Gastroesophageal sphincter (tissue), 4 donors: ENCODE data around the gene GATAD2A. TPM values are rescaled to one million over a fixed set of nuclear protein-coding genes. Genes with fewer than 3 reads are reported as not detected.

Experiments
- ATAC-seq: fragments of 150-250 bp; one replicate; pipeline ENCODE4 v1.9.1; 2016; ENCODE audit warnings: mild to moderate bottlenecking, moderate library complexity
- H3K27ac ChIP-seq, 4 donors: fragments of 200-600 bp; sonication (generic) in 3 of 4; 1 replicate in 3 of 4; 2 replicates in 1 of 4; pipeline ENCODE4 v1.5.1; 2016 to 2019
- H3K27me3 ChIP-seq: fragments of 200-600 bp; sonication (generic); one replicate; pipeline ENCODE4 v1.5.1; 2019
- H3K36me3 ChIP-seq, 2 donors: fragments of 200-600 bp; sonication (generic); one replicate each; pipeline ENCODE4 v1.5.1; 2019; ENCODE audit warnings: control low read depth in 1 of 2
- H3K4me1 ChIP-seq, 3 donors: fragments of 200-600 bp; sonication (generic); 1 replicate in 2 of 3; 2 replicates in 1 of 3; pipeline ENCODE4 v1.5.1; 2016 to 2019; ENCODE audit warnings: control low read depth in 2 of 3
- H3K4me3 ChIP-seq, 2 donors: fragments of 200-600 bp; sonication (generic); one replicate each; pipeline ENCODE4 v1.5.1; 2019; ENCODE audit warnings: mild to moderate bottlenecking in 1 of 2, moderate library complexity in 1 of 2
- H3K9me3 ChIP-seq, 3 donors: fragments of 200-600 bp; sonication (generic); one replicate each; pipeline ENCODE4 v1.5.1; 2017 to 2019; ENCODE audit warnings: control low read depth in 2 of 3
- CTCF ChIP-seq, 4 experiments: fragments of 200-600 bp in 2 of 4; fragments of 450-650 bp in 2 of 4; sonication (generic) in 1 of 4; IDR thresholded peaks; one replicate each; pipeline ENCODE4 v1.5.1; 2017 to 2019; ENCODE audit warnings: antibody characterized with exemption in 4 of 4, mild to moderate bottlenecking in 2 of 4, moderate library complexity in 2 of 4
- EP300 ChIP-seq: sonication (generic); formaldehyde crosslinking; IDR thresholded peaks from one replicate; pipeline ENCODE4 v1.6.1; 2017; ENCODE audit warnings: antibody characterized with exemption, mild to moderate bottlenecking
- POLR2A ChIP-seq, 2 donors: fragments of 450-650 bp; IDR thresholded peaks; one replicate each; pipeline ENCODE4 v1.6.1; 2017; ENCODE audit warnings: antibody characterized with exemption in 2 of 2, mild to moderate bottlenecking in 2 of 2, moderate library complexity in 1 of 2
- POLR2AphosphoS5 ChIP-seq: sonication (generic); formaldehyde crosslinking; IDR thresholded peaks from one replicate; pipeline ENCODE4 v1.6.1; 2017; ENCODE audit warnings: antibody characterized with exemption
- WGBS, 2 donors: methylation state at CpG; one replicate each; pipeline ENCODE4 v1.1.5; 2018; ENCODE audit warnings: low coverage in 1 of 2; 5-methylcytosine and 5-hydroxymethylcytosine counted together
- total RNA-seq, 4 donors: library from RNA; depleted of rRNA; stranded (reverse); fragments of >200 nt; gene quantifications; one replicate each; pipeline ENCODE4 v1.1.0, GENCODE V29; 2016

Gene GATAD2A
- total RNA-seq, 4 donors from 2014 or later, result 30.9 to 69.0 (median 36.6) TPM

- H3K4me1 ChIP-seq, result peaks cover 0 to 53% (median 16%) of the 10 kb centered on the region in 3 donors
- ATAC-seq, result no peak
- TF ChIP-seq EP300 (no peak), CTCF (IDR thresholded peaks at IDR 0.05) (no peak), POLR2A (IDR thresholded peaks at IDR 0.05) (no peak), POLR2AphosphoS5 (no peak)
- H3K36me3 ChIP-seq, result no peaks in the 10 kb centered on the region
- no peaks in the 10 kb centered on the region for H3K27me3 ChIP-seq
- H3K27ac ChIP-seq, result no peak overlapping the region
- WGBS, 2 donors, result 50 to 85% methylated on average over 5 of the region's 15 CpGs
- H3K9me3 ChIP-seq, result no peaks in the 10 kb centered on the region
- H3K4me3 ChIP-seq, result no peak overlapping the region
These were observed 5.4 kb downstream of the GATAD2A start for GRCh38 chr19:19410553-19411550.

GRCh38 chr19:19416280-19416679 is 10.8 kb downstream of the GATAD2A start:
- no peak overlapping the region for H3K27ac ChIP-seq
- no peaks in the 10 kb centered on the region for H3K36me3 ChIP-seq
- TF ChIP-seq EP300 (no peak), CTCF (IDR thresholded peaks at IDR 0.05) (no peak), POLR2A (IDR thresholded peaks at IDR 0.05) (no peak), POLR2AphosphoS5 (no peak)
- WGBS, 2 donors, result 100% methylated on average over 1 of the region's 1 CpG; no CpG with 5 or more reads in 1 of the 2 donors
- H3K4me1 ChIP-seq, result peaks cover 0 to 45% (median 22%) of the 10 kb centered on the region in 3 donors
- no peak overlapping the region for H3K4me3 ChIP-seq
- H3K27me3 ChIP-seq, result no peaks in the 10 kb centered on the region
- no peaks in the 10 kb centered on the region for H3K9me3 ChIP-seq
- no peak for ATAC-seq

- Histone ChIP-seq H3K4me3 (no peak overlapping the region), H3K27me3 (no peaks in the 10 kb centered on the region), H3K27ac (no peak overlapping the region), H3K9me3 (no peaks in the 10 kb centered on the region), H3K4me1 (peaks cover 0 to 49% (median 22%) of the 10 kb centered on the region in 3 donors), H3K36me3 (no peaks in the 10 kb centered on the region)
- WGBS, 2 donors, result 40 to 80% methylated on average over 1 to 4 of the region's 5 CpGs
- ATAC-seq, result no peak
- no peak for TF ChIP-seq POLR2AphosphoS5
- TF ChIP-seq POLR2A (IDR thresholded peaks at IDR 0.05), result no peak
- no peak for TF ChIP-seq EP300
- TF ChIP-seq CTCF (IDR thresholded peaks at IDR 0.05), result no peak
These were observed 11.6 kb downstream of the GATAD2A start for GRCh38 chr19:19417046-19417445.

- 47 to 53% methylated on average over 5 of the region's 10 CpGs for WGBS, 2 donors
- no peaks in the 10 kb centered on the region for H3K27me3 ChIP-seq
- no peak overlapping the region for H3K27ac ChIP-seq
- ATAC-seq, result no peak
- TF ChIP-seq CTCF (IDR thresholded peaks at IDR 0.05), result no peak
- no peak for TF ChIP-seq EP300
- no peak for TF ChIP-seq POLR2A (IDR thresholded peaks at IDR 0.05)
- no peak for TF ChIP-seq POLR2AphosphoS5
- H3K4me3 ChIP-seq, result no peak overlapping the region
- no peaks in the 10 kb centered on the region for H3K9me3 ChIP-seq
- H3K36me3 ChIP-seq, result no peaks in the 10 kb centered on the region
- peaks cover 0 to 53% (median 22%) of the 10 kb centered on the region in 3 donors for H3K4me1 ChIP-seq
These were observed 12.3 kb downstream of the GATAD2A start for GRCh38 chr19:19417628-19418245.
